ENCODE data around the gene PLEKHA4.
"Not testable (repeated sequence)": the region's sequence is repeated elsewhere in the genome, so short reads cannot be mapped to it uniquely, and the experiment has no call there.

The PLEKHA4 gene, protein sequence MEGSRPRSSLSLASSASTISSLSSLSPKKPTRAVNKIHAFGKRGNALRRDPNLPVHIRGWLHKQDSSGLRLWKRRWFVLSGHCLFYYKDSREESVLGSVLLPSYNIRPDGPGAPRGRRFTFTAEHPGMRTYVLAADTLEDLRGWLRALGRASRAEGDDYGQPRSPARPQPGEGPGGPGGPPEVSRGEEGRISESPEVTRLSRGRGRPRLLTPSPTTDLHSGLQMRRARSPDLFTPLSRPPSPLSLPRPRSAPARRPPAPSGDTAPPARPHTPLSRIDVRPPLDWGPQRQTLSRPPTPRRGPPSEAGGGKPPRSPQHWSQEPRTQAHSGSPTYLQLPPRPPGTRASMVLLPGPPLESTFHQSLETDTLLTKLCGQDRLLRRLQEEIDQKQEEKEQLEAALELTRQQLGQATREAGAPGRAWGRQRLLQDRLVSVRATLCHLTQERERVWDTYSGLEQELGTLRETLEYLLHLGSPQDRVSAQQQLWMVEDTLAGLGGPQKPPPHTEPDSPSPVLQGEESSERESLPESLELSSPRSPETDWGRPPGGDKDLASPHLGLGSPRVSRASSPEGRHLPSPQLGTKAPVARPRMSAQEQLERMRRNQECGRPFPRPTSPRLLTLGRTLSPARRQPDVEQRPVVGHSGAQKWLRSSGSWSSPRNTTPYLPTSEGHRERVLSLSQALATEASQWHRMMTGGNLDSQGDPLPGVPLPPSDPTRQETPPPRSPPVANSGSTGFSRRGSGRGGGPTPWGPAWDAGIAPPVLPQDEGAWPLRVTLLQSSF

DNA sequence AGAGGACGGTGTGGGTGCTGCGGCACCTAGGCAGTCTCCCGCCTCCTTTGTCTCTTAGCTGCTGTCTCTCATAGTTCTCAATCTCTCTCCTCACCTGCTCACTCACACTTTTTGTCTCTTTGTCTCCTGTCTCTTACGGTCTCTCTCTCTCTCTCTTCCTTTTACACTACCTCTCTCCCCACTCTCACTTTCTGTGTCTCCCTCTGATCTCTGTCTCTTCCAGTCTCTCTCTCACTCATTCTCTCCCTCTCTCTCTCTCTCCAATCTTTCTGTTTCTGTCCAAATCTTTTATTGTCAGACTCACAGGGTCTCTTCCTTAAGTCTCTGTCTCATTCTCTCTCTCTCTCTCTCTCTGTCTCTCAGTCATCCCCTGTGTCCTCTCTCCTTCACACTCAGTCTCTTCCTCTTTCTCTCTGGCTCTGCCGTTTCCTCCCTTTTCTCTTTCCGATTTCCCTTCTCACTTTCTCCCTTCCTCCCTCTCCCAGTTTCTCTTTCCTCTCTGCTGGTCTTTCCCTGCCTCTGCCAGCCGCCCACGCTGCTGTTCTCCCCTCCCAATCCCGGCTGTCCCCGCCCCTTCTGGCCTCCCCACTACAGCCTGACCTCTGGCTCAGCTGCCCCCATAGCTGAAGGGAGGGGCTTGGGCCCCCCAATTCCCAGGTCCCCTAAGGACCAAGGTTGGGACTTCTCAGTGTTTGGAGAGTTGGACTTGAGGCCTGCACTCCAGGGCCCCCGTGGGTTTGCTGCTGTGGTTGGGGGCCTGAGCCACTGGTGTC is at the start of gene PLEKHA4:
Gene PLEKHA4 (minus strand): TSS at position 504 of the 773 bp plus-strand sequence. CDS start 997 bp downstream, outside the sequence.
- DNase-seq, result no peak

DNA sequence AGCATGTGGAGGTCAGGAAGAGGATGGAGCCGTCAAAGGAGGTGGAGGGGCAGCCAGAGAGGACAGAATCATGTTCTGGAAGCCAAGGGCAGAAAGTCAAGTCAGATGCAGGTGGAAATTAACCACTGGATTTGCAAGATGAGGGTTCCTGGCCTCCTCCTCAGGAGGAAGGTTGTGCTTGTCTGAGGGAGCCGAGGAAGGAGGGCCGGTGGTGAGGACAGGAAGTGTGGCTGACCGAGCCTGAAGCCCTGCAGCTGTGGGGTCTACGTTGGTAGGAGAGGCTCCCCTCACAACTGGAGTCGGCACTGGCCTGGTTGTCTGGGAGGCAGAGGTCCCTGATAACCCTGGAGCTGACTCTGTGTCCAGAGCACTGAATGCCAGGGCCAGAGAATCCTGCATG is 49.7 kb upstream of the PLEKHA4 start:
- no peak for DNase-seq

GRCh38 chr19:48915757-48916156 is 47.3 kb upstream of the PLEKHA4 start:
- peak; percentile 60 for DNase-seq

DNA sequence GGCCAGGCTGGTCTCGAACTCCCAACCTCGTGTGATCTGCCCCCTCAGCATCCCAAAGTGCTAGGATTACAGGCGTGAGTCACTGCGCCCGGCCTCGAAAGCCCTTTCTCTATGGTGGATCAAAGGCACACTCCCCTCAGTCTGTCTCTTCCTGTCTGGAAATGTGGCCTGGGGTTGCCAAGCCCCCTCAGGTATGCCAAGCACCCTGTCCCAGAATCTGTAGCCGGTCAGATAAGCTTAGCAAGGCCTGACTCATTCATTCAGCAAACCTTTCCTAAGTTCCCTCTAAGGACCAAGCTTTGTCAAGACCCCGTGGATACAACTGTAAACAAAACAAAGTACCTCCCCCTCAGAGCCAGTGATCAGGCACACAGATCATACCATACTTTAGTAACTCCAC is 45.8 kb upstream of the PLEKHA4 start:
- no peak for DNase-seq

DNA sequence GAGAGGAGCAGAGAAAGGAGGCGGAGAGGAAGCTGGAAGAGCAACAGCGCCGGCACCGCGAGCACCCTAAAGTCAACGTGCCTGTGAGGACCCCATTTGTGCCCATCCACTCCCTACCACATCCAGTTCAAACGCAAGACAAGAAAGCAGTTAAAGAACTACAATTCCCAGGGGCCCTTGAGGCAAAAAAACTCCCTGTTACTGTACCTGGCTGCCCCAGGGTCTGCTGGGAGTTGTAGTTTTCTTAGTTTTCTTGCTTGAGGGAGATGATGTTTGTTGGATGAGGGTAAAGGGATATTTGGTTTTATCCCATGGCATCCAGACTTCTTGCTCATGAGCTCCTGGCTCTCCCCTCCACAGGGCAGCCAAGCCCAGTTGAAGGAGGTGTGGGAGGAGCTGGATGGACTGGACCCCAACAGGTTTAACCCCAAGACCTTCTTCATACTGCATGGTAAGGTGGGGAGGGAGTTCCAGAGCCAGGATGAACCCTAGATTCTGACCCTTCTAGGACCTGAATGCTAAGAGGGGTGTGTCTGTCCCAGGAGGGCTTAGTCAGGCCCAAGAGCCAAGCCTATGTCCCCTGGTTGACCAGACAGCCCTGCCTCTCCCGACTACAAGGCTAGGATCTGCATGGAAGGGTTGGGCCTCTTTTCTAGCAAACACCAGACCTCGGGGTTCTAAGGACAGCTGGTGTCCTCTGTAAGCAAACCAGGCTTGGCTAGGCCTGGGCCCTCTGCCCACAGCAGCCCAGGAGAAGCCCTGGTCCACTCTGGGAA is 44.9 kb upstream of the PLEKHA4 start:
- DNase-seq, result no peak

DNA sequence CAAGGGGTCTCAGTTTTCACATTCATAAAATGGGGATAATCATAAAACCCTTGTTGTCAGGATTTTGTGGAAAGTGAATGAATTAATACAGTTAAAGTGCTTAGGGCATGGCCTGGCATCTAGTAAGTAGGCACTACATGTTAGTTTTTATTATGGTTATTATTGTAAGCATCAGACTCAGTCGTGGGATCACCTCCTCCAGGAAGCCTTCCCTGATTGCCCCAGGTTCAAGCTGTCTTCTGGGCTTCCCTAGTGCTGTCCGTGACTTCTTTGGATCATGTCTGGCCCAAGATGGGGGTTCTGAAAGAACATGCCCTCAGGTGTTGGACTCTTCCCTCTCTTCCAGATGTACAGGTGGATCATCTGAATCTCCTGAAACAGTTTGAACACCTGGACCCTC is 42.4 kb upstream of the PLEKHA4 start:
- no peak for DNase-seq

- DNase-seq, result not testable (repeated sequence)
Observed at GRCh38 chr19:48909424-48910077, 41.1 kb upstream of the PLEKHA4 start.

- DNase-seq, result no peak
Observed at GRCh38 chr19:48907671-48908070, 39.3 kb upstream of the PLEKHA4 start.

DNA sequence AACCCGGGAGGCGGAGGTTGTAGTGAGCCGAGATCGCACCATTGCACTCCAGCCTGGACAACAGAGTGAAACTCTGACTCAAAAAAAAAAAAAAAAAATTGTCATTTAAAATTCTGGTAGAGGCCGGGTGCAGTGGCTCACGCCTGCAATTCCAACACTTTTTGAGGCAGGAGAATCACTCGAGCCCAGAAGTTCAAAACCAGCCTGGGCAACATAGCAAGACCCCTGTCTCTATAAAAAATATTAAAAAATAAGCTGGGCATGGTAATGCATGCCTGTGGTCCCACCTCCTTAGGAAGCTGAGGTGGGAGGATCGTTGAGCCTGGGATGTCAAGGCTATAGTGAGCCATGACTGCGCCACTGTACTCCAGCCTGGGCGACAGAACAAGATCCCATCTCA is 37.9 kb upstream of the PLEKHA4 start:
- DNase-seq, result no peak

- DNase-seq, result no peak
Observed at GRCh38 chr19:48905664-48906063, 37.2 kb upstream of the PLEKHA4 start.

GRCh38 chr19:48903788-48904187 is 35.4 kb upstream of the PLEKHA4 start:
- not testable (repeated sequence) for DNase-seq

DNA sequence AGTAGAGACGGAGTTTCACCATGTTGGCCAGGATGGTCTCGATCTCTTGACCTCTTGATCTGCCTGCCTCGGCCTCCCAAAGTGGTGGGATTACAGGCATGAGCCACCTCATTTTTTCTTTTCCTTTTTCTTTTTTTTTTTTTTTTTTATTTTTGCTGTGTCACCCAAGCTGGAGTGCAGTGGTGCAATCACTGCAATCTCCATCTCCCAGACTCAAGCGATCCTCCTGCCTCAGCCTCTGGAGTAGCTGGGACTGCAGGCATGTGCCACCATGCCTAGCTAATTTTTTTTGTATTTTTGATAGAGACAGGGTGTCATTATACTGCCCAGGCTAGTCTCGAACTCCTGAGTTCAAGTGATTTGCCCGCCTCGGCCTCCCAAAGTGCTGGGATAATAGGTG is 33.9 kb upstream of the PLEKHA4 start:
- not testable (repeated sequence) for DNase-seq

- no peak for DNase-seq
Observed at GRCh38 chr19:48900477-48901406, 32.3 kb upstream of the PLEKHA4 start.

GRCh38 chr19:48899781-48900476 is 31.5 kb upstream of the PLEKHA4 start, which contains the start of gene NUCB1:
TSS of gene NUCB1 (plus strand) at chr19:48900312. CDS start at chr19:48900797, 485 bp downstream.
- peak; percentile 95 for DNase-seq

GRCh38 chr19:48899386-48899749 is 31.0 kb upstream of the PLEKHA4 start:
- DNase-seq, result not testable (repeated sequence)

- no peak for DNase-seq
Observed at GRCh38 chr19:48897181-48897580, 28.8 kb upstream of the PLEKHA4 start.

GRCh38 chr19:48896191-48896720 is 27.8 kb upstream of the PLEKHA4 start:
- no peak for DNase-seq

DNA sequence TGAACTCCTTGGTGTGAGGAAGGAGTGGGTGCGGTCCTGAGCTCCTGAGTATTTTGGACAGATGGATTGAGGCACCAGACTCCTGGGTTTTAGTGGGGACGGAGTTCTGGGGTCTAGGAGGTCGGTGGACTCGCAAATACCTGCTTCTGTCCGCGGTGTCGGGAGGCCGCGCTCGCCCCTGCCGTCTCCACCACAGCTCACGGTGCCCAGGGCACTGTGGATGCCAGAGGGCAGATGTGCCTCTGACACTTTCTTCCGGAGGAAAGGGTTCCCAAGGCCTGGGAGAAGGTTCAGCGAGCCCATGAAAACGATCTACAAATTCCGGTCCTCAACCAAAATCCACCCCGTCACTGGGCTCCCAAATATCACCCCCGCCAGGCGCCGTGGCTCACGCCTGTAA is 26.8 kb upstream of the PLEKHA4 start:
- DNase-seq, result no peak

DNA sequence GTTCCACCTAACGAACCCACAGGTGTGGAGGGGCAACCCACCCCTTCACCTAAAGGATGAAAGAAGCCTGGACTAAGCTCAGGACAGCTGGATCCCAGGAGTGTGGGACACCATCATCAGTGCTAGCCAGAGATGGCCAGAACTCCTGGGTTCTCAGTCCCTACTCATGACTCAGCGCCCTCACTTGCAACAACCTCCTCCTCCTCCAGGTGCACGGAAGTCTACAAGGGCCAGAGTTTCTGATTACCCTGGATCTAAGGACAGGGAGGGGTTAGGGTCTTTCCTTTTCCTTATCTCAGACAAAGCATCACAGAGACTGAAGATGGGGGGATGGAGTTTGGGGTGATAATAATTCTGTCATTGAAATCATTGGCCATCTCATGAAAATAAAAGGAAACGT is 22.1 kb upstream of the PLEKHA4 start:
- no peak for DNase-seq

- not testable (repeated sequence) for DNase-seq
Observed at GRCh38 chr19:48889496-48889895, 21.1 kb upstream of the PLEKHA4 start.

Data from NCI-H774 (cell line).